GM08714 (cell line): ENCODE results near the gene ZBTB21.
"Not testable (repeated sequence)": the region's sequence is repeated elsewhere in the genome, so short reads cannot be mapped to it uniquely, and the experiment has no call there.

Experiments used
- H3K4me3 ChIP-seq: fragments of 200-500 bp; sonication (Bioruptor generic); 2 replicates; pipeline ENCODE4 v1.5.1; 2014; ENCODE audit warnings: mild to moderate bottlenecking, low read length, inconsistent platforms
- ZNF274 ChIP-seq: IDR thresholded peaks from 2 replicates; pipeline ENCODE4 v1.6.1; 2012; ENCODE audit warnings: mild to moderate bottlenecking, low read depth, low read length

Gene ZBTB21

DNA sequence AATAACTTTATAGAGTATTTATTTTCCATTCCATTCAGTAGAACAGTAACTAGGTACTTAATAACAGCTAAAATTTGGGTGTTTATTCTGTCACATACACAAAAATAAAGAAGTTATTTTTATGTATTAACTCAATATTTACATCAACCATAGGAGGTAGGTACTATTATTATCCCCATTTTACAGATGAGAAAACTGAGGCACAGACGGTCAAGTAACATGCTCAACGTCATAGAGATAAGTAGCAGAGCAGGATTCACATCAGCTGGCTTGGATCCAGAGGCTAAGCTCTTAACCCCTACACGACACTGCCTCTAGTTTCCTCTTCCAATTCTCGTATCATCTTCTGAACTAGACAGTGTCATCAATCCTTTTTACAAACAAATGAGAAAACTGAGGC lies 9.3 kb downstream of the ZBTB21 start:
- H3K4me3 ChIP-seq = no peak overlapping the region
- no peak for TF ChIP-seq ZNF274

DNA sequence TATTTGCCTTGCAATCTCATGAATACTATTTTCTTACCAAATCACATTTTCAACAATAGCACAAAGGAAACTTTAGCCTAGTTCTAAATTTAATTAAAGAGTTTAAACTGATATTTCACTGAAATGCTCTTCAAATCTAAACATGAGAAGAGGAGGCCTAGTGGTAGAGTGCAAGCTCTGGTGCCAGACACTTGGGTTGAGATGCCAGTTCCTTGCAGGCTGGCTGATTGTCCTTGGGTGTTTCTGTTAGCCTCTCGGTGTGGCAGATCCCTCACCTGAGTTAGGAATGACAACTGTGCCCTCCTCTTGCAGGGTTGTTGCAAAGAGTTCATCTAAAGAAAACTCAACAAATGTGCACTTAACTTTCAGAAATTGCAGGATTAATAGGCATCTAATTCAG lies 12.5 kb downstream of the ZBTB21 start:
- H3K4me3 ChIP-seq = no peak overlapping the region
- no peak for TF ChIP-seq ZNF274

DNA sequence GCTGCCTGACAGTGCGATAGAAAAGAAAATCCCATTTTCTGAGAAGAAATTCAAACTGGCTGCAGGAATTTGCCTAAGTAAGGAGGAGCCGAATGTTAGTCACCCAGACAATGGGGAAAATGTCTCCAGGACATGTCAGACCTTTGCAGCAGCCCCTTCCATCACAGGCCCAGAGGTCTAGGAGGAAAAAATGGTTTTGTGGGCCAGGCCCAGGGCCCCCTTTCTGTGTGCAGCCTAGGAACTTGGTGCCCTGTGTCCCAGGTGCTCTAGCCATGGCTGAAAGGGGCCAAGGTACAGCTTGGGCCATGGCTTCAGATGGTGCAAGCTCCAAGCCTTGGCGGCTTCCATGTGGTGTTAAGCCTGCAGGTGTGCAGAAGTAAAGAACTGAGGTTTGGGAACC lies 14.6 kb downstream of the ZBTB21 start:
- no peak for TF ChIP-seq ZNF274
- no peak overlapping the region for H3K4me3 ChIP-seq

DNA sequence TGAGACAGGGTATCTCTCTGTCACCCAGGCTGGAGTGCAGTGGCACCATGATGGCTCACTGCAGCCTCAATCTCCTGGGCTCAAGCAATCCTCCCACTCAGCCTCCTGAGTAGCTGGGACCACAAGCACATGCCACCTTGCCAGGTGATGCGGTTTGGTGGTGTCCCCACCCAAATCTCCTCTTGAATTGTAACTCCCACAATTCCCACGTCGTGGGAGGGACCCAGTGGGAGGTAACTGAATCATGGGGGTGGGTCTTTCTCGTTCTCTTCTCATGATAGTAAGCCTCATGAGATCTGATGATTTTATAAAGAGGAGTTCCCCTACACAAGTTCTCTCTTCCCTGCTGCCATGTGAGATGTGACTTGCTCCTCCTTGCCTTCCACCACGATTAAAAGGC lies 15.5 kb downstream of the ZBTB21 start:
- not testable (repeated sequence) for H3K4me3 ChIP-seq

DNA sequence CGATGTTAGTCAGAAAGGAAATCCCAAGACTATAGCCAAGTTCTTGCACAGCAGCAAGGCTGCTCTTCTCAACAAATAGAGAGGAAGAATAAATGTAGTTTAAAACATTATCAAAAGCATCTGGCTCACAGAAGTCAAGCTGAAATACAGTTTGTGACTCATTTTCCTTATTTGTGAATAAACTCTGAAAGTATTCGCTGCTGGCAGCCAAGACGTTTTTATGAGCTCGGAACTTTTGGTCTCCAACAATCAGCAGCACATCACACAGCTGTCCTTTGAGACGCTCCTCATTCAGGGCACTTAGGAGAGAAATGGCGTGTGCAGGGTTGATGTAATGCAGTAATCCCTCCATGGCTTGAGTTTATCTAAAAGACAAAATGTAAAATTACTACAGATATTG lies 16.4 kb downstream of the ZBTB21 start:
- no peak overlapping the region for H3K4me3 ChIP-seq
- no peak for TF ChIP-seq ZNF274

DNA sequence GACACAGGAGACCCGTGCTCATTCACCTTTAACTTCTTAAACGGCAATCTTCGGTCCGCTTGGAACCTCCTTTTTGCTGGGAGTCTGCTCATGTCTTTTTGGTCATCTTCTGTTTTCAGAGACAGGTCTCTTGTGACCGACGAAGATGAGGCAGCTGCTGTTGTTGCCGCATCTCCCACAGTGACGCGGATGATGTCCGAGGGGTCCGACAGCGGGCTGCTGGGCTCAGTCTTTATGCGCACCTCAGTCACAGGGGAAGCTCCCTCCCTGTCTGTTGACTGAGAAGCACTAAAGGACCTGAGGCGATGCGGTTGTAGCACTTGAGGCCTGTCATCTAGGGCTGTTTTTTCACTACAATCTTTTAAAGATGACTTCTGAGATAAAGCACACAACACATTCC lies 17.6 kb downstream of the ZBTB21 start:
- no peak overlapping the region for H3K4me3 ChIP-seq
- no peak for TF ChIP-seq ZNF274

DNA sequence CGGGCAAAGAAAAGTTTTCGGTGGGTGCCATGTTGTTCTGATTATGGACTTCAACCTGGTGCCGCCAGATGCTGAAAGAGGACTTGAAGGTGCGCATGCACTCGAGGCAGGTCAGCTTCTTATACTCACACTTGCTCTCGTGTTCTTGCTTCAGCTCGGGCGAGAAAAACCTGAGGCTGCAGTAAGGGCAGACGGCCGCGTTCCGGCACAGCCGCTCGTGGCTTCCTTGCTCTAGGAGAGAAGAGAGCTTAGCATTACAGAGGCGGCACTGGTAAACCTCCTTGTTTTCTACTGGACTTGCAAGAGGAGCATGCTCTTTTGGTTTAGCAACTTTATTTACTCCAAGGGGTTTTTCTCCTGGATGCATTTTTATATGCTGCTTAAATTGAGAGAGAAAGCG lies 18.5 kb downstream of the ZBTB21 start:
- TF ChIP-seq ZNF274 = no peak

DNA sequence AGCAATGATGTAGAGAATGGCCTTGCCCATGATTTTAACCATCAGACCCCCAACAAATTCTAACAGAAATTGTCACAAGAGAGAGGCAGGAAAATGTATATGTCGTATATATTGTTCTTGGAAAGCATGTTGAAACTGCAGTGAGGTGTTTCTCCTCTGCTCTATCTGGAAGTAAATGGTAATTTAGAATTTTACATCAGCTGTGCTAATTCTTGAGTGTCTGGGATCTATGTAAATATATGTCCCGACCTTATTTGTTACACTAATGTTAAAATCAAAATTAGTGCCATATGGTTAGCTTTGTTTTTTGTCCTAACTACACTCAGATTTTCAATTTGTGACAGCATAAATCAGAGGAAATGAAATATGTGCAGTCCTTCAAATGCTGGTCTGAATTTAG lies 20.5 kb downstream of the ZBTB21 start:
- H3K4me3 ChIP-seq = no peak overlapping the region
- TF ChIP-seq ZNF274 = no peak

More for the DNA sequence above, 18.5 kb downstream of the ZBTB21 start:
- H3K4me3 ChIP-seq = no peak overlapping the region

DNA sequence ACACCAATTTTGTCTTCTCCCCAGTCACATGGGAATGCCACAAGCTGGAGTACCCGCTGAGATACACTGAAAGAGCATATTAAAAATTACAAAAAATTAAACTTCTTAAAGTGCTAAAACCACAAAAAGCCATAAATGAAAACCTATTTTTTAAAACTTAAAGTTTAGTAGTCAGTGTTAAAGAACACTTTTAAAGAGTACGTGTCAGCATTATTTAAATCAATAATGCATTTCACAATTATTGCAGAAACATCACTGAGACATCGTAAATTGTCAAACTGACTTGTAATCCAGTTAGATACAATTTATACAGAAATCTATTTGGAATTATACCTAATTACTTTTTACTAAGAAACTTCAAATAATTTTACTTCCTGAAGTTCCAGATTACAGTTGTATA lies 22.9 kb downstream of the ZBTB21 start:
- TF ChIP-seq ZNF274 = no peak
- no peak overlapping the region for H3K4me3 ChIP-seq

DNA sequence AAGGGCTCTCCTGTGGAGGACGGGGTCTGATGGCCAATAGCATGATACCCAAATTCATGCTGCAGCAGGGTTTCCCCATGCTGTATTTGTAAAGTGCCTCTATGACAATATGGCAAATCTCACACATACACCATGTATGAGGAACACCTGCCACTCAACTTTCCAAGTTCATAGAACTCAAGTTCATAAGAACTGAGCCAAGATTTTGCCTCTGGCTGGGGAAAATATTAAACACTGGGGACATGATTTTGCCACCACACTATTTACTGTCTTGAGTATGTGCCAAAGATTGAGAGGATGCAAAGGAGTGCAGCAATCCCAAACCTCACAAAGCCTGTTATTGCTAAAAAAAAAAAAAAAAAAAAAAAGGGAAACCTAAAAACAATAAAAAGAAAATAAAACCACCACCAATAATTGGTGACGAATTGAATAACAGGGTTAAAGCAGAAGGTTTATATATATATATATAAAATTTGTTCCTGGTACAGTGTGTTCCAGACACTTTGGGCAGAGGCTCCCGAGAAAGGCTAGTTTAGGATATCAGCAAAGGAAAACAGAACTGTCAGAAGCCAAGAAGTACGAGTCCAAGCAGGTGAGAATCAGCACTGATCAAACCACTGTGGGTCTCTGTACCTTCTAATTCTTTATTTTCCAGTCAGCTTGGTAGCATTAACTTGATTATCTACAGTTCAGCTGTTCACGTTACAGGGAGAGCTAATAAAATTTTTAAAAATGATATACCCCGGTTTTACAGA lies 24.3 kb downstream of the ZBTB21 start:
- no peak for TF ChIP-seq ZNF274
- H3K4me3 ChIP-seq = no peak overlapping the region

DNA sequence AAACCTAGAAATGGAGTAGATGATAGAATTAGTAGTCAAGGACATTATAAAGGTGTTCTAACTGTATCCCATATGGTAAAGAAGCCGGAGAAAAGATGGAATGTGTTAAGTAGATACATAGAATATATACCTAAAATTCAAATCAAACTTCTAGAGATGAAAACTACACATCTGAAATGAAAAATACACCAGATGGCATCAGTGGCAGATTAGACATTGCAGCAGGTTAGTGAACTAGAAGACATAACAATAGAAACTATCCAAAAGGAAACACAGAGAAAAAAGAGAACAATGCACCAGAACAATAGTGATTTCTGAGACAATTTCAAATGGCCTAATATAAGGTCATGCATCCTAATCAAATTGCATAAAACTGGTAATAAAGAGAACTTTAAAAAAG lies 26.9 kb downstream of the ZBTB21 start:
- TF ChIP-seq ZNF274 = no peak
- no peak overlapping the region for H3K4me3 ChIP-seq

DNA sequence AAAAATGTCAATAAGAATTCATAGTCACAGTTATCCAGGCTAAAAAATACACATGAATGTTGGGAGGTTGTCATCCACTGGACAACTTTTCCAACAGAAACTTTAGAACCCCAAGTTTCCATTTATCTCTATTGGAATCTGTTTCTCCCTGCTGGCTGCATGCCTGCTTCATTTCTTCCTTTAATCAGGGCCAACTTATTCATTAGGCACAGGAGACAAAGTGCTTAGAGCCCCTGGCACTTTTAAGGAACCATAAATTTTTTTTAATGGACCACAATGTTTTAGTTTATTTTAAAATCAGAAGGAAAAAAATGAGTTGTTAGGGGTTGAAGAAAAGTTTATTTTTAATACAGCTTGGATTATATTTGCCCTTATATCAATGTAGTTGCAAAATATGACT lies 29.6 kb downstream of the ZBTB21 start:
- TF ChIP-seq ZNF274 = no peak
- H3K4me3 ChIP-seq = no peak overlapping the region

DNA sequence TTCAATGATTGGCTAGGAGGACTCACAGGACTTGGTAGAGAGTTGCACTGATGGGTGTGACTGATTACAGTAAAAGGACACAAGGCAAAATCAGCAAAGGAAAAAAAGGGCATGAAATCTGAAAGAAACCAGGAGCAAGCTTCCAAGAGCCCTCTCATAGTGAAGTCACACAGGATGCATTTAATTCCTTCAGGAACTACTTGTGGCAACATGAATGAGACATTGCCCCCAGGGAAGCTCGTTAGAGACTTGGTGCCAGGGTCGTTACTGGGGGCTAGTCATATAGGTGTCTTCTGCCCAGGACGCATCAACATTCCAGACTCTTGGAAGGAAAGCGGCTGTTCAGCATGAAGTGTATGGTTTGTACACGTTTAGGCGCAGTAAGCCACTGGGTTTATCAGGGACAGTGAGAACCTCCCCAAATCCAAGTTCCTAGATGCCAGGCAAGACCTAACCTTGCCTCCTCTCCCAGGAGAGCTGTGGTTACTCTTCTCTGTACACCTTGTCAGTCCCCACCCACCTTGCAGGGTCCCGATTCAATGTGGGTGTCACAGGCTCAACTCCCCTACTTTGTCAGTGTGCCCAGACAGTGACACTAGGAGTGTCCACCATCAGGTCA lies 30.3 kb downstream of the ZBTB21 start:
- no peak for TF ChIP-seq ZNF274
- no peak overlapping the region for H3K4me3 ChIP-seq

DNA sequence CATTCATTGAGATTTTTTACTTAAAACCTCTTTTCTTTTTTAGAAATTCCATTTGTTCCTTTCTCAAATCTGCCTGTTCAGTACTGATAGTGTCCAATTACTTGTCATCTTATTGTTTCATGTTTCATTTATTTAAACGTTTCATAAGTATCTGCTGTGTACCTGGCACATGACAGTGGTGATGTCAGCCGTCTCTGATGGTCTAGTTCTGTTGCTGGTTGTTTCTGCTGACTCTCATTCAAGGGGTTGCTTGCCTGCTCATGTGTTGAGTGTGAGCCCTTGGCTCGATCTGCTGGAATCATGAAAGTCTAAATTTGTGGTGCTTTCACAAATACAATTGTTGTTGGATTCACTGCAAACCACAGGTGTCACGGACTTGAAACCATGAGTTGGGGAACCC lies 30.8 kb downstream of the ZBTB21 start:
- no peak overlapping the region for H3K4me3 ChIP-seq
- no peak for TF ChIP-seq ZNF274

DNA sequence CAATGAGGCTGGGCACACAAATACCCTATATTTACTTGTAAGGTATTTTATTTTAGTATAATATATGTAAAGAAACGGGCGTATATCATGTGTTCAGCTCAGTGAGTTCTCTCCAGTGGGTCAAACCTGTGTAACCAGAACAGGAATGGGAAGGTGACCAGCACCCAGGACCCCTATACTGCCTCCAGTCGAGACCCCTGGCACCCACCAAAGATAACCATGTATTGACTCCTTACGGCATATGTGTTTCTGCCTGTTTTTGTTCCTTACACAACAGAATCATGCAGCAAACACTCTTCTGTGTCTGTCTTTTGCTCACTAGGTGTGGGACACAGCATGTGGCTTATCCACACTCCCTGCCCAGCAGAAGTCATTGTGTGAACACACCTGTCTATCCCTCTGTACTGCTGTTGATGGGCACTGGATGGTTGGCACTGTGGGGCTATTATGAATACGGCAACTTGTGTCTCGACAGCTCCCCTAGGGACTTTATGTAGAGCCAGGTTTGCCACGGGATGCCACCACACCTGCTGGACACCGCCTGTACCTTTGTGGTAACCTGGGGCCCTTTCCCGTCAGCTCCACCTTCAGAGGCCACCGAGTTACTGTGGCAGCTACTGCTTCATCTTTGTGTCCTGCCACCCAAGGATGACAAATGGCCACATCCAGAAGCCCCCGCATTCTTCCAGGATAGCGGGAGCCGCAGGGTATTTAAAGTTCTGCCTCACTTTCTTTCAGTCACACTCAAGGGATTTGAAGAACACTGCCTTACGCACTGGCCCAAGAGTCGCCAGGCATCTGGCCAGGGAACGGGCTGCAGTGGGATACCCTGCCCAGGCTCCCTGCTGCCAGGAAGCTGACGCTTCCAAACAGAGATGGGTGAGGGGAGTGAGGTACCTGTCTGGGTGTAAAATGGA lies 32.9 kb downstream of the ZBTB21 start:
- no peak overlapping the region for H3K4me3 ChIP-seq
- TF ChIP-seq ZNF274 = no peak

DNA sequence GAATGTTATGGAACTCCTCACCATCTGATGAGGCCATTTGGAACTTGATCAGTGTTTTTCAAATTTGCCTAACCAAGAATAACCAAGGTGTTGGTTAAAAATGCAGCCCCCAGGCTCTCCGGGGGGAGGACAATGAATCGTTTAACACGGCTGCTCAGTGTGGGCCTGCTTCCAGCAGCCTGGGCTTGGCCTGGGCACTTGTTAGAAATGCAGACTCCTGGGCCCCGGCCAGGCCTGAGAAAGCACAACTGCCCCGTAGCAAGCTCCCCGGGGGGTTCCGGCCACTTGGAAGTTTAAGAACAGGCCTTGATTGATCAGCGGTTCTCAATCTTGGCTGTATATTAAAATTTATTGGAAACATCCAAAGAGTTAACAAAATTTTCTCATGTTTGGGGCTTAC lies 33.5 kb downstream of the ZBTB21 start:
- H3K4me3 ChIP-seq = no peak overlapping the region
- no peak for TF ChIP-seq ZNF274
